BLaER1 treated with 17β-estradiol and CSF1 and Interleukin-3, amounts not matched to agents 10 nM and 100 nM (cell line): ENCODE results near the gene MTMR10.
A peak's percentile ranks its signal among the peaks of the same experiment; 100 is the strongest.

Experiments
- H3K27ac ChIP-seq, 11 experiments: shearing (Covaris generic); formaldehyde crosslinking; 2 replicates each; pipeline ENCODE4 v1.8.1; 2022
- H3K27me3 ChIP-seq, 11 experiments: shearing (Covaris generic); formaldehyde crosslinking; 2 replicates each; pipeline ENCODE4 v1.8.1; 2022
- H3K36me3 ChIP-seq, 11 experiments: shearing (Covaris generic); formaldehyde crosslinking; 2 replicates each; pipeline ENCODE4 v1.8.1; 2022
- H3K4me1 ChIP-seq, 10 experiments: shearing (Covaris generic); formaldehyde crosslinking; 2 replicates each; pipeline ENCODE4 v1.8.1; 2022
- H3K4me2 ChIP-seq, 11 experiments: shearing (Covaris generic); formaldehyde crosslinking; 2 replicates each; pipeline ENCODE4 v1.8.1; 2022
- H3K4me3 ChIP-seq, 10 experiments: shearing (Covaris generic); formaldehyde crosslinking; 2 replicates each; pipeline ENCODE4 v1.8.1; 2022
- H3K9ac ChIP-seq, 11 experiments: shearing (Covaris generic); formaldehyde crosslinking; 2 replicates each; pipeline ENCODE4 v1.8.1; 2022
- H3K9me3 ChIP-seq, 11 experiments: shearing (Covaris generic); formaldehyde crosslinking; replicated peaks in 1 of 11; 2 replicates each; pipeline ENCODE4 v1.8.1; 2022
- H4K20me1 ChIP-seq, 11 experiments: shearing (Covaris generic); formaldehyde crosslinking; 2 replicates each; pipeline ENCODE4 v1.8.1; 2022
- Cebpa-rat ChIP-seq, 11 experiments: shearing (Covaris generic); IDR thresholded peaks; 2 replicates each; pipeline ENCODE4 v1.8.1; 2022

The MTMR10 gene

DNA sequence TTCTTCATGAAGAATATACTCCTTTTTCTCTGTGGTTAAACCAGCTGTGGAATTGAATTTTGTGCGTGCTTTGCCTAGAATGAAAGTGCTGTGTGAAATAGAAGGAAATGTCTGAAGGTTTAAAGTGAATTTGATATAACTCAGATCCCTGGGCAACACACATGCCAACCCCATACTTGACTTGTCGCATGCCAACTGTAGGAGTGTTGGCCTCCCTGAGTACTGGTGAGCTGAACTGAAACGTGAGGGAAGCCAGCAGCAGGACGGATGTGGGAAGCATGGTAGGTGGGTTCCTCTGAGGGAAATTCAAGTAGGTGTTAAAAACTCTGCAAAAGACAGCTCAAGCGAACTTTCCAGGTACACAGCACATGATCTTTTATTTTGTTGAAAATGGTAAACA is 73.1 kb downstream of the MTMR10 start:
- H3K9ac ChIP-seq: no peak overlapping the region
- no peak overlapping the region for H3K4me2 ChIP-seq
- H4K20me1 ChIP-seq: no peaks in the 10 kb centered on the region; a peak in 1 of 22 replicates
- H3K9me3 ChIP-seq: no peaks in the 10 kb centered on the region
- H3K27ac ChIP-seq: no peak overlapping the region
- TF ChIP-seq Cebpa-rat (IDR thresholded peaks at IDR 0.05): no peak
- H3K4me1 ChIP-seq: peaks cover 17 to 42% (median 40%) of the 10 kb centered on the region in 10 experiments
- no peak overlapping the region for H3K4me3 ChIP-seq
- no peaks in the 10 kb centered on the region for H3K27me3 ChIP-seq
- H3K36me3 ChIP-seq: peaks cover 45 to 85% (median 59%) of the 10 kb centered on the region in 11 experiments

DNA sequence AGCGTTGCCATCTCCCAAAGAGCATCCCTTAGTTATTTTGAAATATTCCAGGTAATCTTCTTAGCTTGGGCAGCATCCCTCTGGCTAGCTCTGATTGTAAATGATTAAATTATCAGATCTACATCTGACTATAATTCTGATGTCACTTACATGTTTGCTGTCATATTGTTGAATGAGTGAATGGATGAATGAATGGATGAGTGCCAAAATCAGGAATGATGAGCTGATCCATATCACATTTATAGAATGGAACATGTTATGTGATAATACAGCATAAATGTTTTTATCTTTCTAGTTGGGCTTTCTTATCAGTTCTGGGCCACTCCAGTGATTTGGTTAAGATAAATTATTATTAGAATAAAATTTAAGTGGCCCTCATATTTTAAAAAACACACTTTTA is 73.8 kb downstream of the MTMR10 start:
- Histone ChIP-seq H3K4me3 (no peak overlapping the region), H3K9me3 (no peaks in the 10 kb centered on the region), H3K9ac (no peak overlapping the region), H3K27ac (no peak overlapping the region), H3K27me3 (no peaks in the 10 kb centered on the region), H4K20me1 (no peaks in the 10 kb centered on the region; a peak in 1 of 22 replicates), H3K4me2 (no peak overlapping the region), H3K4me1 (peaks cover 10 to 35% (median 33%) of the 10 kb centered on the region in 10 experiments), H3K36me3 (peaks cover 52 to 90% (median 65%) of the 10 kb centered on the region in 11 experiments)
- no peak for TF ChIP-seq Cebpa-rat (IDR thresholded peaks at IDR 0.05)

DNA sequence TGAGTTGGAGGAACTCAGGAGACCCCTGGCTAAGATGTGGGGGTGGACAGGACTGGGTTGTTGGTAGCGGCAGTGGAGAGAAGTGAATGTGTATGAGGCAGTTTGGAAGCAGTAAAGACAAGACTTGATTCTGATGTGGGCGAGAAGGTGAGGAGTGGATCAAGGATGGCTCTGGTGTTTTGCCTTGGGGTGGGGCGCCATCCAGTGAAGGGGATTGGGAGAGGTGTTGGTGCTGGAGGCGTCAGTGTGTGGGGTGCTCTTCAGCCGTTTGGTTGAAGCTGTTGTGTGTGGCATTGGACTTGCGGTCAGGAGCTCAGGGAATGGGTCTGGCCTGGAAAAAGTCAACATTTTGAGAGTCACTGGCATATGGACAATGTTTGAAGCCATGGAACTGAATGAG is 74.4 kb downstream of the MTMR10 start:
- no peak for TF ChIP-seq Cebpa-rat (IDR thresholded peaks at IDR 0.05)
- H3K9me3 ChIP-seq: no peaks in the 10 kb centered on the region
- peaks cover 58 to 95% (median 72%) of the 10 kb centered on the region in 11 experiments for H3K36me3 ChIP-seq

DNA sequence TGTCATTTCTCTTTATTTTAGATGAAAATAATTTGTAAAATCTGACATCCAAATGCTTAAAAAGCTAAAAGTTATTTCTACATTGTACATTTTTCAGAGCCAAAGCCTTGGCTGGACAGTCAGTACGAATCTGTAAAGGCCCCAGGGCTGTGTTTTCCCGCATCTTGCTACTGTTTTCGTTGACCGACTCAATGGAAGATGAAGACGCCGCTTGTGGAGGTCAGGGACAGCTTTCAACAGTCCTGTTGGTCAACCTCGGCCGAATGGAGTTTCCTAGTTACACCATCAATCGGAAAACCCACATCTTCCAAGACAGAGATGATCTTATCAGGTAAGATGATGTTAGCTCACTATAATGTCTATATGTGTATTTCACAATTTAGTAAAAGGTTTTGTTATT is 77.7 kb downstream of the MTMR10 start:
- H3K27me3 ChIP-seq: no peaks in the 10 kb centered on the region
- no peaks in the 10 kb centered on the region; a peak in 1 of 22 replicates for H4K20me1 ChIP-seq
- H3K27ac ChIP-seq: no peak overlapping the region
- H3K9me3 ChIP-seq: no peaks in the 10 kb centered on the region
- TF ChIP-seq Cebpa-rat (IDR thresholded peaks at IDR 0.05): no peak
- no peak overlapping the region for H3K4me2 ChIP-seq
- peaks cover 68 to 100% (median 84%) of the 10 kb centered on the region in 11 experiments for H3K36me3 ChIP-seq
- no peaks in the 10 kb centered on the region for H3K4me1 ChIP-seq
- H3K9ac ChIP-seq: no peak overlapping the region
- H3K4me3 ChIP-seq: no peak overlapping the region

More for the DNA sequence above, 74.4 kb downstream of the MTMR10 start:
- peaks cover 4 to 29% (median 26%) of the 10 kb centered on the region in 10 experiments; a peak in 19 of 20 replicates for H3K4me1 ChIP-seq
- no peak overlapping the region for H3K9ac ChIP-seq
- H3K27me3 ChIP-seq: no peaks in the 10 kb centered on the region
- no peak overlapping the region for H3K27ac ChIP-seq
- H3K4me3 ChIP-seq: no peak overlapping the region
- no peaks in the 10 kb centered on the region; a peak in 1 of 22 replicates for H4K20me1 ChIP-seq
- no peak overlapping the region for H3K4me2 ChIP-seq

DNA sequence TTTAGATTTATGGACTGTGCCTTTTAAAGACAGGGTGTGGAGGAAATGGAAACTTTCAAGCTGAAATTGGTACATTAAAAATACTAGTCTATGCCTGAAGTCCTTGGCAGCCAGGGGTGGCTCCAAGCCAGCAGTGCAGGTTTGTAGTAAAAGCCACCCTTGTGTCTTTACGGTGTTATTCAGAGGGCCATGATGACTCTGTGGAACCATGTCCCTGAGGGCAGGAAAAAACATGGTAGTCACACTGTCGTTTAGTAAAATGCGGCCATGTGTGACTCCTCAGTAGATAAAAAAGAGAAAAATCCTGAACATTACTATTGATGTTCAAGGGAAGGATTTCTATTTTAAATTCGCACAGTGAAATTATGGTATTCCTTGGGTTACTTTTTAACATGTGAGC is 85.1 kb downstream of the MTMR10 start:
- Histone ChIP-seq H3K36me3 (peaks cover 12 to 39% (median 28%) of the 10 kb centered on the region in 11 experiments; a peak in 21 of 22 replicates), H3K4me2 (peak overlapping the region in 7 of 11 experiments; percentile 8 to 98 (median 10); a peak in 10 of 22 replicates)

DNA sequence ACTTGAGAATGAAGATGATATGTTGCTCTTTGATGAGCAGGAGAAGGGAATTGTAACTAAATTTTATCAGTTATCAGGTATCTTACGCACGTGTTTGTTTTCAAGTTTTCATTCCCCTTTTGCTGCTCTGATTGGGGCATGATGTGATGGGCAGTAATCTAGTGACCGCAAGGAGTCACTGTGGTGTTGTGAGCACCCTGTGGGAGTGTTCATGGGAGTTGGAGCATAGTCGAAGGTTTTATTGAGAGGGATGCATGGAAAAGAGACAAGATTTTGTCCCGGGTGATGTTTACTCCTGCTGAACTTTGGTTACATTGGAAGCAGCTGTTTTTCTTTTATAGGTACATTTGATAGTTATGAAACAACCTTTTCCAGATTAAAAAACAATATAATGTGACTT is 85.6 kb downstream of the MTMR10 start:
- no peak overlapping the region for H3K4me3 ChIP-seq
- H4K20me1 ChIP-seq: no peaks in the 10 kb centered on the region
- H3K9ac ChIP-seq: no peak overlapping the region
- no peak overlapping the region for H3K27ac ChIP-seq
- no peak for TF ChIP-seq Cebpa-rat (IDR thresholded peaks at IDR 0.05)
- no peaks in the 10 kb centered on the region for H3K27me3 ChIP-seq
- peaks cover 20 to 41% (median 32%) of the 10 kb centered on the region in 10 experiments for H3K4me1 ChIP-seq
- peaks cover 12 to 33% (median 23%) of the 10 kb centered on the region in 11 experiments; a peak in 21 of 22 replicates for H3K36me3 ChIP-seq
- H3K4me2 ChIP-seq: peak overlapping the region in 7 of 11 experiments; percentile 4 to 98 (median 10); a peak in 9 of 22 replicates
- no peaks in the 10 kb centered on the region for H3K9me3 ChIP-seq

More for the DNA sequence above, 85.1 kb downstream of the MTMR10 start:
- Histone ChIP-seq H3K4me1 (peaks cover 20 to 41% (median 32%) of the 10 kb centered on the region in 10 experiments), H3K4me3 (no peak overlapping the region), H3K27me3 (no peaks in the 10 kb centered on the region), H3K27ac (no peak overlapping the region), H4K20me1 (no peaks in the 10 kb centered on the region), H3K9me3 (no peaks in the 10 kb centered on the region), H3K9ac (no peak overlapping the region)
- no peak for TF ChIP-seq Cebpa-rat (IDR thresholded peaks at IDR 0.05)

DNA sequence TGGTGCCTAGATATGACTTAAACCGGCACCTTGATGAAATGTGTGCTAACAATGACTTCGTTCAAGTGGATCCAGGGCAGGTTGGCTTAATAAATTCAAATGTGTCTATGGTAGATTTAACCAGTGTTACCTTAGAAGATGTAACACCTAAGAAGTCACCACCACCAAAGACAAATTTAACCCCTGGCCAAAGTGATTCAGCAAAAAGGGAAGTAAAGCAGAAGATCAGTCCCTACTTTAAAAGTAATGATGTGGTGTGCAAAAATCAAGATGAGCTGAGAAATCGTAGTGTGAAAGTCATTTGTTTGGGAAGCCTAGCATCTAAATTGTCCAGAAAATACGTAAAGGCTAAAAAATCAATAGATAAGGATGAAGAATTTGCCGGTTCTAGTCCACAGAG is 86.6 kb downstream of the MTMR10 start:
- H3K27me3 ChIP-seq: no peaks in the 10 kb centered on the region
- H3K4me3 ChIP-seq: peak overlapping the region in 7 of 10 experiments; percentile 73 to 88 (median 78); a peak in 6 of 20 replicates
- peaks cover 20 to 41% (median 32%) of the 10 kb centered on the region in 10 experiments for H3K4me1 ChIP-seq
- H3K4me2 ChIP-seq: peak overlapping the region; percentile 82 to 98 (median 87)
- no peak overlapping the region for H3K27ac ChIP-seq
- no peak overlapping the region for H3K9ac ChIP-seq
- H3K36me3 ChIP-seq: peaks cover 8 to 24% (median 16%) of the 10 kb centered on the region in 11 experiments; a peak in 21 of 22 replicates
- H4K20me1 ChIP-seq: no peaks in the 10 kb centered on the region
- no peak for TF ChIP-seq Cebpa-rat (IDR thresholded peaks at IDR 0.05)
- no peaks in the 10 kb centered on the region for H3K9me3 ChIP-seq

DNA sequence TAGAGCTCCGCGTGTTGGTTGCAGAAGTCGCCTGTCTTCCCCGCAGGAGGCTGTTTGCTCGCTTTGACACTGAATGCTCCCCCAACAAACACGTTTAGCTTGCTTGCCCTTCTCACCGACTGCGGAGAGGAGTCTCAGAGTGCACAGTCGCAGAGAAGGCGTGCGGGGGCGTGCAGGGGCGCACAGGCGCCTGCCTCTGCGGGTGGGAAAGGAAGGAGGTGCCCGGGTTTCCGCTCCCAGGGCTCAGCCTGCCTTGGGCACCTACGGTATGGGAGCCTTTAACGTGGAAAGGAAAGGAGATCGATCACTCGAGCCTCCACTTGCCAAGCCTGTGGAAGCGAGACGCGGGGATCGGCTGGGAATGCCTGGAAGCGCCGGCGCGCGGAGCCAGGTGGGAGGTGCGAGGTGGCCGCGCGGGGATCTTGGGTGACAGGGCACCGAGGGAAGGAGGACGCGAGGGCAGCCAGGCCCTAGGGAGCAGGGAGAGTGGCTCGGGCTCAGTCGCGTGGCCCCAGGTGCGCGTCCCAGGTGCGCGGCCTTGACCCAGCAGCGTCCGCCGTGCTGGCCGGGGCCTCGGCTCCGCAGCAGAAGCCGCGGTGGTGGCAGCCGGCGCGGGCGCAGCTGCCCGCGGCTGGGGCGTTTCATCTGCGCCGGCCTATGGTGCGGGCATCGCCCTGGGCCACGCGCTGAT is 87.8 kb downstream of the MTMR10 start, which contains the start of gene FAN1:
Gene FAN1, plus strand, starts transcription at position 419 of the 691 bp plus-strand sequence. CDS start 749 bp downstream, outside the sequence.
- H3K27ac ChIP-seq: peak within 1 kb of the TSS; percentile 26 to 83 (median 77); a peak in 21 of 22 replicates
- no peaks in the 10 kb centered on the region for H3K27me3 ChIP-seq
- peak within 1 kb of the TSS; percentile 73 to 88 (median 78) for H3K4me3 ChIP-seq
- H4K20me1 ChIP-seq: no peaks in the 10 kb centered on the region
- TF ChIP-seq Cebpa-rat (IDR thresholded peaks at IDR 0.05): no peak
- H3K9ac ChIP-seq: peak within 1 kb of the TSS; percentile 74 to 88 (median 81)
- peaks cover 20 to 41% (median 32%) of the 10 kb centered on the region in 10 experiments for H3K4me1 ChIP-seq
- H3K9me3 ChIP-seq: no peaks in the 10 kb centered on the region
- H3K36me3 ChIP-seq: peaks cover 0 to 13% (median 5%) of the 10 kb centered on the region in 11 experiments; a peak in 14 of 22 replicates
- H3K4me2 ChIP-seq: peak within 1 kb of the TSS; percentile 82 to 98 (median 87)

DNA sequence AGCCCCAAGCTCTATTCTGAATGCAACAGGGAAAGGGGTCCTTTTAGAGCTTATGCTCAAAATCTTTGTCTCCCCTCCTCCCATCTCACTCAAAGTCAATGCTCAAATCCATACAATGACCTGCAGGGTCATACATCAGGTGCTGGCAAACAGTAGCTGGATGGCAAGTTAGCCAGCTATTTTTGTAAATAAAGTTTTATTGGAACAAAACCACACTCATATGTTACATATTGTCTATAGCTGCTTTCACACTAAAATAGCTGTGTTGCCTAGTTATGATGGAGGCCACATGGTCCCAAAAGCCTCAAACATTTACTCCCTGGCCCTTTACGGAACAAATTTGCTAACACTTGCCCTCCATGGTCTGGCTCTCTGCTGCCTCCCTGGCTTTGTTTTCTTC is 89.5 kb downstream of the MTMR10 start:
- Histone ChIP-seq H3K27me3 (no peaks in the 10 kb centered on the region), H3K4me2 (peak overlapping the region in 3 of 11 experiments; percentile 84 to 98 (median 90); a peak in 5 of 22 replicates), H3K9ac (no peak overlapping the region), H3K27ac (no peak overlapping the region), H3K9me3 (no peaks in the 10 kb centered on the region), H3K4me3 (no peak overlapping the region), H3K4me1 (peaks cover 15 to 41% (median 32%) of the 10 kb centered on the region in 10 experiments), H4K20me1 (no peaks in the 10 kb centered on the region), H3K36me3 (0 out of 22 replicates have a peak, but pooled peaks cover 0 to 5% (median 0%) of the 10 kb centered on the region in 11 experiments)
- no peak for TF ChIP-seq Cebpa-rat (IDR thresholded peaks at IDR 0.05)
